HFF-Myc (cell line): ENCODE measurements around the gene MEAK7.

Source experiments
- DNase-seq: peaks from one replicate; pipeline ENCODE4 v3.0.0-alpha.2; 2011; ENCODE audit warnings: low read depth; ENCODE audit errors: extremely low read depth
- H3K4me3 ChIP-seq: replicated peaks from 2 replicates; pipeline ENCODE4 v1.5.1; 2011; ENCODE audit warnings: low read depth, mild to moderate bottlenecking, control low read depth, low read length
- TF ChIP-seq, protein P1 (sequence below): IDR thresholded peaks from 2 replicates; pipeline ENCODE4 v1.5.1; 2012; ENCODE audit warnings: mild to moderate bottlenecking, low read depth, low read length, control low read depth; ENCODE audit errors: missing control alignments

Gene MEAK7

DNA sequence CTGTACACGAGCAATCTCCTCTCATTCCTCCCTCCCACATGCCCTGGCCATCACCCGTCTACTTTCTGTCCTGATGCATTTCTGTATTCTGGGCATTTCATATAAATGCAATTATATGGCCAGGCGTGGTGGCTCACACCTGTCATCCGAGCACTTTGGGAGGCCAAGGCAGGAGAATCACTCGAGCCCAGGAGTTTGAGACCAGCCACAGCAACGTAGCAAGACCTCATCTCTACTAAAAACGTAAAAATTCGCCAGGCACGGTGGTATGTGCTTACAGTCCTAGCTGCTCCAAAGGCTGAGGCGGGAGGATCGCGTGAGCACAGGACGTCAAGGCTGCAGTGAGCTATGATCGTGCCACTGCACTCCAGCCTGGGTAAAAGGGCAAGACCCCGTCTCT is 4.8 kb downstream of the MEAK7 start:
- no peak overlapping the region for H3K4me3 ChIP-seq
- TF ChIP-seq, protein P1, sequence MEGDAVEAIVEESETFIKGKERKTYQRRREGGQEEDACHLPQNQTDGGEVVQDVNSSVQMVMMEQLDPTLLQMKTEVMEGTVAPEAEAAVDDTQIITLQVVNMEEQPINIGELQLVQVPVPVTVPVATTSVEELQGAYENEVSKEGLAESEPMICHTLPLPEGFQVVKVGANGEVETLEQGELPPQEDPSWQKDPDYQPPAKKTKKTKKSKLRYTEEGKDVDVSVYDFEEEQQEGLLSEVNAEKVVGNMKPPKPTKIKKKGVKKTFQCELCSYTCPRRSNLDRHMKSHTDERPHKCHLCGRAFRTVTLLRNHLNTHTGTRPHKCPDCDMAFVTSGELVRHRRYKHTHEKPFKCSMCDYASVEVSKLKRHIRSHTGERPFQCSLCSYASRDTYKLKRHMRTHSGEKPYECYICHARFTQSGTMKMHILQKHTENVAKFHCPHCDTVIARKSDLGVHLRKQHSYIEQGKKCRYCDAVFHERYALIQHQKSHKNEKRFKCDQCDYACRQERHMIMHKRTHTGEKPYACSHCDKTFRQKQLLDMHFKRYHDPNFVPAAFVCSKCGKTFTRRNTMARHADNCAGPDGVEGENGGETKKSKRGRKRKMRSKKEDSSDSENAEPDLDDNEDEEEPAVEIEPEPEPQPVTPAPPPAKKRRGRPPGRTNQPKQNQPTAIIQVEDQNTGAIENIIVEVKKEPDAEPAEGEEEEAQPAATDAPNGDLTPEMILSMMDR: no peak
- DNase-seq: no peak

DNA sequence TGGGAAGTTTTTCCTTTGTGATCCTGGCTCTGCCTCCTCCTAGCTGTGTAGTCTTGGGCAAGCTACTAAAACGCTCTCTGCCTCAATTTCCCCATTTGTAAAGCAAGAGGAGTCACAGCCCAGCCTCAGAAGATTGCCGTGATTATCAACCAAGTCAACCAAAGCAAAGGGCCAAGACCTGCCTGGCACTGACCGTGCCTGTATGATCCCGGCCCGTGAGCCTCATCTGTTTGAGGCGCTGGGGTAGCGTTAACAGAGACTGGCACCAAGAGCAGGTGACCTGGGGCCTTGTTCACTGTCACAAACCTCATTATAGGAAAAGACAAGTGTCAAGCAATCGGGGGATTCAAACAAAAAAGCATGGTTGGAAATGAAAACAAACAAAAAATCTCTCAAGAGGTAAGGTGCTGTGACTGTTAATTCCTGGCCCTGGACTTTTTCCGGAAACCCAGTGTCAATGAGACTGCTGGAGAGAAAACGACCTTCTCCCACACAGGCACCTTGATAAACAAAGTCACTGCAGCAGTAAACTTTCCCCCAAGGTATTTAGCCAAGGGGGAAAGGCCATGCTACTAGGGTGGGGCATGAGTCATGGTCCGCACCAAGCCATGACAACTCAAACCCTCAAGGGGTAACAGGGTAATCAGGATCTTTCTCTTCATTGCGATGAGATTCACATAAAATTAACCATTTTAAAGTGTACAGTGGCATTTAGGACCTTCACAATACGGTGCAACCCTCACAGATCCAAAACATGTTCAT is 5.4 kb downstream of the MEAK7 start:
- DNase-seq: no peak
- H3K4me3 ChIP-seq: no peak overlapping the region
- TF ChIP-seq, protein P1: no peak

DNA sequence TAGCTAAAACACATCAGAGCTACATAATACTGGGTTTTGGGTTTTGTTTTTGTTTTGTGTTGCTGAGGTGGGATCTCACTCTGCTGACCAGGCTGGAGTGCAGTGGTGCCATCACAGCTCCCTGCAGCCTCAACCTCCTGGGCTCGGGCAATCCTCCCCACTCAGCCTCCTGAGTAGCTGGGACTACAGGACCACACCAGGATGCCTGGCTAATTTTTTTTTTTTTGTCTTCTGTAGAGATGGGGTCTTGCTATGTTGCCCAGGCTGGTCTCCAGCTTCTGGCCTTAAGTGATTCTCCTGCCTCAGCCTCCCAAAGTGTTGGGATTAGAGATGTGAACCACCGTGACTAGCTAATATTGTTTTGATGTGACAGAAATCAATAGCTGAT is 6.2 kb downstream of the MEAK7 start:
- TF ChIP-seq, protein P1: no peak
- DNase-seq: no peak
- H3K4me3 ChIP-seq: no peak overlapping the region

DNA sequence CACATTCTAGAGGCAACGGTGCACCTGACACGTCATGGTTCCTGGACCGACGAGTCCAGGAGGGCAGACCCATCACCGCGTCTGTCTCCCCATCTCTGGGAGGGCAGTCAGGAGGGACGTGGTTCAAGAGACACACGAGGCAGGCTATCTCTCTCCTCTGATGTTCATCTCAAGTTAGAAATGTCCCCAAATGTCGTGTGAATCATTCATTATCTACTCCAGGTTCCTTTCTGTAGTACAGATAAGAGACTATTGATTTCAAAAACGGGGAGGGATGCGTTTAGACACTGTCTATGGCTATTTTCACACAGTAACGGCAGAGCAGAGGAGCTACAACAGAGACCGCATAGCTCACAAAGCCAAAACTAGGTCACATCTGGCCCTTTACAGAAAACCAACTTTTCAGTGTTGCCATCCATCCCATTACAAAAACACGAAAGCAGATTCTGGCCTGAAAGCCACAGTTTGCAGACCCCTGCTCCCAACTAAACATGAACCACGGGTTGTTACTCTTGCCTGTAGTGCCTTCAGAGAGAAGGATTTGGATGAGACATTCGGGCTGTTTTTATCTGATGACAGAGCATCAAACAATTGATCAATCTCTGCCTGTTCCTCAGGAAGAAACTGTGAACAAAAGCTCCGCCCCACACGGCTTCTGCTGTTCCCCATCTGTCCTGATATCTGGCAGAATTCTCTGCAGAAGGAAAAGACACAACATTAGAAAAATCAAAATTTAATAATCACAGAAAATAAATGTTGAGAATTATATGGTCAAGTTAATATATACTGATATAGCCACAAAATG is 6.8 kb downstream of the MEAK7 start:
- H3K4me3 ChIP-seq: no peak overlapping the region
- no peak for DNase-seq
- TF ChIP-seq, protein P1: no peak

DNA sequence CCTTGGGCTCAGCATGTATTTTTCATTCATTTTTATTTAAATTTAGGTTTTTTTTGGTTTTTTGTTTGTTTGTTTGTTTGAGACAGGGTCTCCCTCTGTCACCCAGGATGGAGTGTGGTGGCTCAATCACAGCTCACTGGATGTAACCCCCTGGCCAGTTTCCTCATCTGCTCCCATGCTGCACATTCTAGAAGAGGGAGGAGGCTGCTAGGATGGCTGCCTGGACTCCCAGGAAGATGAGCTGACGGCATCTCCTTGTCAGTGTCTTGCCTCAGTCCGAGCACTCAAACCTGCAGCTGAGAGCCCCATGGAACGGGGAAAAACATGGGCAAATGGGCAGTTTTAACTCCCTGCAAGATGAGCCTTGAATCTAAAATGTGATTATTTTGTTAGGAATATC is 7.5 kb downstream of the MEAK7 start:
- TF ChIP-seq, protein P1: no peak
- DNase-seq: no peak
- H3K4me3 ChIP-seq: no peak overlapping the region

DNA sequence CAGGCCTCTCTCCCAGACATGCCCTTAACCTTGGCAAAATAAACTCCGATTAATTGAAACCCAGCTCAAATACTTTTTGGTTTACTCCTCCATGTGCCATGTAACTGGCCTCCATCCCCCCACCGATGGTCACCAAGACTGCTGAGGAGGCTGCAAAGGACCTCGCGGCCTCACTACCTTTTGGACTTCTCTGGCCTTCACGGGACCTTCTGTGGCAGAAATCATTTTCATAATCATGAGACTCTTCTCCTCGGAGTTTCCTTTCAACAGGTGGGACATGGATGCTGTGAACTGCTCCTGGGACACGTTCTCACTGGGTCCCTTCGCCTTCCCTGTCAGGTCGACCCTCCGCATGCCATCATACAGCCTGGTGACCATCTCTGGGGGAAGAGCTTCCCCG is 9.0 kb downstream of the MEAK7 start:
- TF ChIP-seq, protein P1: no peak
- no peak overlapping the region for H3K4me3 ChIP-seq
- DNase-seq: no peak
